Hepatocyte (in vitro differentiated cells): ENCODE measurements around the gene HHLA2.

ENCODE experiments used
- EZH2 ChIP-seq: fragments of 200-600 bp; sonication (generic); IDR thresholded peaks from 2 replicates; pipeline ENCODE4 v1.6.1; 2016; ENCODE audit warnings: antibody characterized with exemption, mild to moderate bottlenecking, borderline replicate concordance
- EZH2phosphoT487 ChIP-seq: fragments of 200-600 bp; sonication (generic); IDR thresholded peaks from one replicate; pipeline ENCODE4 v1.6.1; 2018; ENCODE audit warnings: antibody characterized with exemption, mild to moderate bottlenecking, low read depth, moderate library complexity; ENCODE audit not compliant: unreplicated experiment, severe bottlenecking
- TF ChIP-seq, protein P1 (sequence below): fragments of 200-600 bp; sonication (generic); IDR thresholded peaks from 2 replicates; pipeline ENCODE4 v1.5.1; 2016; ENCODE audit warnings: antibody characterized with exemption, mild to moderate bottlenecking; ENCODE audit not compliant: poor library complexity

DNA sequence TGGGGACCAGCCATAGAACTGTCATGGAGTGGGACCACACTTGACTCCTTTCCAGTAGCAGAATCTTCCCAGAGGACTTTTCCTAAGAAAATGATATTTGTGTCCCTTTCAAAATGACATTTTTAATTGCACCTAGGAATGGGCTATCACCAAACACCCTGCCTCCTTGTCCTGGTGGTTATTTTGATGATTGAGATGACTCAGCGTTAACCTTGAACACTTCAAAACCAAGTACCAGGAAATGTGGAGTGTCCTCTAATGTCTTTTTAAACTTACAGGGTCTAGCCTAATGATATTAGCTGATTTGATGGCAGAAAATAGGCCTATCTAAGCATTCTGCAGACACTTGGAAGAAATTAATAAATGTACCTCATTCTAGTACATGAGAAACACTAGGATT is 90.7 kb downstream of the HHLA2 start:
- TF ChIP-seq, protein P1, sequence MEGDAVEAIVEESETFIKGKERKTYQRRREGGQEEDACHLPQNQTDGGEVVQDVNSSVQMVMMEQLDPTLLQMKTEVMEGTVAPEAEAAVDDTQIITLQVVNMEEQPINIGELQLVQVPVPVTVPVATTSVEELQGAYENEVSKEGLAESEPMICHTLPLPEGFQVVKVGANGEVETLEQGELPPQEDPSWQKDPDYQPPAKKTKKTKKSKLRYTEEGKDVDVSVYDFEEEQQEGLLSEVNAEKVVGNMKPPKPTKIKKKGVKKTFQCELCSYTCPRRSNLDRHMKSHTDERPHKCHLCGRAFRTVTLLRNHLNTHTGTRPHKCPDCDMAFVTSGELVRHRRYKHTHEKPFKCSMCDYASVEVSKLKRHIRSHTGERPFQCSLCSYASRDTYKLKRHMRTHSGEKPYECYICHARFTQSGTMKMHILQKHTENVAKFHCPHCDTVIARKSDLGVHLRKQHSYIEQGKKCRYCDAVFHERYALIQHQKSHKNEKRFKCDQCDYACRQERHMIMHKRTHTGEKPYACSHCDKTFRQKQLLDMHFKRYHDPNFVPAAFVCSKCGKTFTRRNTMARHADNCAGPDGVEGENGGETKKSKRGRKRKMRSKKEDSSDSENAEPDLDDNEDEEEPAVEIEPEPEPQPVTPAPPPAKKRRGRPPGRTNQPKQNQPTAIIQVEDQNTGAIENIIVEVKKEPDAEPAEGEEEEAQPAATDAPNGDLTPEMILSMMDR = no peak
- TF ChIP-seq EZH2phosphoT487 = no peak
- no peak for TF ChIP-seq EZH2
